GM18909 (cell line): ENCODE results near the gene ZNF654.

Source experiments
- ATAC-seq: cut with Tn5 transposase; IDR thresholded peaks from one replicate; pipeline ENCODE4 v1.9.1; 2021; ENCODE audit warnings: mild to moderate bottlenecking; ENCODE audit not compliant: unreplicated experiment, poor library complexity

ZNF654 gene

DNA sequence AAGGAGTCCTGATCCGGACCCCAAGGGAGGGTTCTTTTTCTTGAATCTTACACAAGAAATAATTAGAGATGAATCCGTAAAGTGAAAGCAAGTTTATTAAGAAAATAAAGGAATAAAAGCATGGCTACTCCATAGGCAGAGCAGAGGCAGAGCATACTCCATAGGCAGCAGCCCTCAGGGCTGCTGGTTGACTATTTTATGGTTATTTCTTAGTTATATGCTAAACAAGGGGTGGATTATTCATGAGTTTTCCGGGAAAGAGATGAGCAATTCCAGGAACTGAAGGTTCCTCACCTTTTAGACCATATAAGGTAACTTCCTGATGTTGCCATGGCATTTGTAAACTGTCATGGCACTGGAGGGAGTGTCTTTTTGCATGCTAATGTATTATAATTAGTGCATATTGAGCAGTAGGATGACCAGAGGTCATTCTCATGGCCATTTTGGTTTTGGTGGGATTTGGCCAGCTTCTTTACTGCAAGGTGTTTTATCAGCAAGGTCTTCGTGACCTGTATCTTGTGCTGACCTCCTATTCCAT is 132.9 kb downstream of the ZNF654 start:
- ATAC-seq, result no peak

DNA sequence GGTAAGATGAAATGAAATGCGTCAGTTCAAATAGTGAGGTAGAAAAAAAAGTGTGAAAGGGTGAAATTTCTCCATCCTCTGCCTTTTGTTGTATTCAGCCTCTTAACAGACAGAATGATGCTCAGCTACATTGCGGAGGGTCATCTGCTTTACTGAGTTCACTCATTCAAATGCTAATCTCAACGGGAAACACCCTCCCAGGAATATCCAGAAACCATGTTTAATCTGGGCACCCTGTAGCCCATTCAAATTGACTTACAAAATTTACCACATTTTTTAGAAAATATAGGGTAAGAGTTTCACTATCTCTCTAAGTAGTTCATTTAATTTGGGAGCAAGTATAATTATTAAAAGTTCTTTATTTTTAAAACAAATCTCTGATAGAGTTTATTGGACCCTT is 133.6 kb downstream of the ZNF654 start:
- ATAC-seq, result no peak
